ENCODE results near the gene SUGCT. TPM values are rescaled to one million over a fixed set of nuclear protein-coding genes. Genes with fewer than 3 reads are reported as not detected.
"Not testable (repeated sequence)": the region's sequence is repeated elsewhere in the genome, so short reads cannot be mapped to it uniquely, and the experiment has no call there.

SUGCT gene
- total RNA-seq, 1 experiment from 2014 or later: 5.4 TPM

- H3K23ac ChIP-seq (ENCODE audit: insufficient read length, low read depth, low read length): no peak overlapping the region
- H3T11ph ChIP-seq (ENCODE audit: low read length): no peak overlapping the region
- no CpG with 5 or more reads among the region's 1 CpG for whole genome bisulfite sequencing (ENCODE audit: extremely low coverage, insufficient read length, low lambda C conversion rate)
- no peak overlapping the region for H4K91ac ChIP-seq (ENCODE audit: insufficient read length, low read depth, low read length)
- H4K5ac ChIP-seq (ENCODE audit: insufficient read length, low read depth, low read length): no peak overlapping the region
- no peak overlapping the region for H4K8ac ChIP-seq (replicated peaks; ENCODE audit: insufficient read length, low read depth, low read length)
- H2BK15ac ChIP-seq (ENCODE audit: low read depth, low read length): no peak overlapping the region
- no peak overlapping the region for H2AK5ac ChIP-seq (ENCODE audit: insufficient read length, low read length)
- H3K27me3 Mint-ChIP-seq (ENCODE audit: low read depth): no peaks in the 10 kb centered on the region
- no peaks in the 10 kb centered on the region for H3K36me3 Mint-ChIP-seq (ENCODE audit: insufficient read depth in 1 of 3, low read depth in 3 of 3)
- no peaks in the 10 kb centered on the region for H3K9me3 Mint-ChIP-seq
- peaks cover 0 to 3% of the 10 kb centered on the region in 2 experiments; a peak in 1 of 4 replicates for H3K4me1 Mint-ChIP-seq
- H2BK12ac ChIP-seq (ENCODE audit: insufficient read length, low read depth, low read length): no peak overlapping the region
- H3K4me1 ChIP-seq (ENCODE audit: insufficient read depth, low read length): no peaks in the 10 kb centered on the region
- no peak overlapping the region for H3K4ac ChIP-seq (ENCODE audit: low read depth, low read length)
- no peak overlapping the region for H3K4me2 ChIP-seq (ENCODE audit: insufficient read depth, insufficient read length, low read length)
- no peak overlapping the region for H3K56ac ChIP-seq (ENCODE audit: insufficient read length, low read depth, low read length)
- DNase-seq: no peak
- TF ChIP-seq, protein P1, sequence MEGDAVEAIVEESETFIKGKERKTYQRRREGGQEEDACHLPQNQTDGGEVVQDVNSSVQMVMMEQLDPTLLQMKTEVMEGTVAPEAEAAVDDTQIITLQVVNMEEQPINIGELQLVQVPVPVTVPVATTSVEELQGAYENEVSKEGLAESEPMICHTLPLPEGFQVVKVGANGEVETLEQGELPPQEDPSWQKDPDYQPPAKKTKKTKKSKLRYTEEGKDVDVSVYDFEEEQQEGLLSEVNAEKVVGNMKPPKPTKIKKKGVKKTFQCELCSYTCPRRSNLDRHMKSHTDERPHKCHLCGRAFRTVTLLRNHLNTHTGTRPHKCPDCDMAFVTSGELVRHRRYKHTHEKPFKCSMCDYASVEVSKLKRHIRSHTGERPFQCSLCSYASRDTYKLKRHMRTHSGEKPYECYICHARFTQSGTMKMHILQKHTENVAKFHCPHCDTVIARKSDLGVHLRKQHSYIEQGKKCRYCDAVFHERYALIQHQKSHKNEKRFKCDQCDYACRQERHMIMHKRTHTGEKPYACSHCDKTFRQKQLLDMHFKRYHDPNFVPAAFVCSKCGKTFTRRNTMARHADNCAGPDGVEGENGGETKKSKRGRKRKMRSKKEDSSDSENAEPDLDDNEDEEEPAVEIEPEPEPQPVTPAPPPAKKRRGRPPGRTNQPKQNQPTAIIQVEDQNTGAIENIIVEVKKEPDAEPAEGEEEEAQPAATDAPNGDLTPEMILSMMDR (conservative IDR thresholded peaks at IDR 0.05): no peak
- H3K79me1 ChIP-seq (ENCODE audit: insufficient read depth, low read depth, low read length, poor library complexity, severe bottlenecking): no peaks in the 10 kb centered on the region
- no peak overlapping the region for H2BK5ac ChIP-seq (ENCODE audit: insufficient read length, low read length)
- no peak overlapping the region for H2BK20ac ChIP-seq (ENCODE audit: low read depth, low read length, poor library complexity, severe bottlenecking)
- no peak overlapping the region for H3K27ac ChIP-seq (ENCODE audit: insufficient read length, low read depth, low read length)
- H3K27ac Mint-ChIP-seq: no peak overlapping the region
- no peaks in the 10 kb centered on the region for H3K9me3 ChIP-seq (ENCODE audit: control insufficient read depth, low read depth, low read length)
- no peaks in the 10 kb centered on the region for H4K20me1 ChIP-seq (ENCODE audit: control insufficient read depth, insufficient read depth, insufficient read length)
- no peak overlapping the region for H3K4me3 Mint-ChIP-seq
- no peak overlapping the region for H3K14ac ChIP-seq (ENCODE audit: insufficient read depth, low read length)
- no peaks in the 10 kb centered on the region for H3K79me2 ChIP-seq (ENCODE audit: insufficient read depth, low read length)
- H3K18ac ChIP-seq (ENCODE audit: insufficient read length, low read depth, low read length): no peak overlapping the region
- H2AFZ ChIP-seq (ENCODE audit: low read length): no peak overlapping the region
- no peaks in the 10 kb centered on the region for H3K27me3 ChIP-seq (ENCODE audit: insufficient read depth, low read length)
- no peak overlapping the region for H2BK120ac ChIP-seq (ENCODE audit: low read depth, low read length, poor library complexity, severe bottlenecking)
- no peak overlapping the region for H3K9ac ChIP-seq (ENCODE audit: extremely low read depth, insufficient read length, low read length)
- no peaks in the 10 kb centered on the region for H3K23me2 ChIP-seq (ENCODE audit: insufficient read length, low read depth, low read length, poor library complexity, severe bottlenecking)
These were observed 132.8 kb downstream of the SUGCT start for GRCh38 chr7:40267583-40267982.

- not testable (repeated sequence) for H3K27ac Mint-ChIP-seq; H3K79me2 ChIP-seq (ENCODE audit: insufficient read depth, low read length); H4K91ac ChIP-seq (ENCODE audit: insufficient read length, low read depth, low read length); H4K8ac ChIP-seq (replicated peaks; ENCODE audit: insufficient read length, low read depth, low read length); H2AFZ ChIP-seq (ENCODE audit: low read length); H3T11ph ChIP-seq (ENCODE audit: low read length); H3K9me3 ChIP-seq (ENCODE audit: control insufficient read depth, low read depth, low read length); H3K9me3 Mint-ChIP-seq; H3K27me3 ChIP-seq (ENCODE audit: insufficient read depth, low read length); H3K4ac ChIP-seq (ENCODE audit: low read depth, low read length); H2BK120ac ChIP-seq (ENCODE audit: low read depth, low read length, poor library complexity, severe bottlenecking); H2AK5ac ChIP-seq (ENCODE audit: insufficient read length, low read length); H3K4me3 Mint-ChIP-seq; H3K27ac ChIP-seq (ENCODE audit: insufficient read length, low read depth, low read length); H3K27me3 Mint-ChIP-seq (ENCODE audit: low read depth); H3K56ac ChIP-seq (ENCODE audit: insufficient read length, low read depth, low read length); H3K9ac ChIP-seq (ENCODE audit: extremely low read depth, insufficient read length, low read length); H3K23me2 ChIP-seq (ENCODE audit: insufficient read length, low read depth, low read length, poor library complexity, severe bottlenecking); H4K20me1 ChIP-seq (ENCODE audit: control insufficient read depth, insufficient read depth, insufficient read length); H3K18ac ChIP-seq (ENCODE audit: insufficient read length, low read depth, low read length); H4K5ac ChIP-seq (ENCODE audit: insufficient read length, low read depth, low read length); H2BK20ac ChIP-seq (ENCODE audit: low read depth, low read length, poor library complexity, severe bottlenecking); H3K36me3 Mint-ChIP-seq (ENCODE audit: insufficient read depth in 1 of 3, low read depth in 3 of 3); H2BK15ac ChIP-seq (ENCODE audit: low read depth, low read length); H3K4me2 ChIP-seq (ENCODE audit: insufficient read depth, insufficient read length, low read length); H3K79me1 ChIP-seq (ENCODE audit: insufficient read depth, low read depth, low read length, poor library complexity, severe bottlenecking); H3K4me1 Mint-ChIP-seq; DNase-seq; H3K14ac ChIP-seq (ENCODE audit: insufficient read depth, low read length); H3K4me1 ChIP-seq (ENCODE audit: insufficient read depth, low read length); H2BK5ac ChIP-seq (ENCODE audit: insufficient read length, low read length); H2BK12ac ChIP-seq (ENCODE audit: insufficient read length, low read depth, low read length); H3K23ac ChIP-seq (ENCODE audit: insufficient read length, low read depth, low read length)
- no CpG with 5 or more reads among the region's 5 CpGs for WGBS (ENCODE audit: extremely low coverage, insufficient read length, low lambda C conversion rate)
These were observed 134.0 kb downstream of the SUGCT start for GRCh38 chr7:40268810-40269209.
